Gastrocnemius medialis (tissue), 4 donors: Measurements from ENCODE around the gene LILRB1. TPM values are rescaled to one million over a fixed set of nuclear protein-coding genes. Genes with fewer than 3 reads are reported as not detected.
"Not testable (repeated sequence)": the region's sequence is repeated elsewhere in the genome, so short reads cannot be mapped to it uniquely, and the experiment has no call there.

ENCODE experiments used
- ATAC-seq, 2 donors: fragments of 150-250 bp; one replicate each; pipeline ENCODE4 v1.9.1; 2016
- DNase-seq, 2 donors: peaks; one replicate each; pipeline ENCODE4 v3.0.0-alpha.2; 2019
- H3K27ac ChIP-seq, 4 donors: fragments of 200-600 bp; sonication (generic); 1 replicate in 1 of 4; 2 replicates in 3 of 4; pipeline ENCODE4 v1.5.1; 2016 to 2018; ENCODE audit warnings: mild to moderate bottlenecking in 2 of 4, moderate library complexity in 1 of 4
- H3K27me3 ChIP-seq, 3 donors: fragments of 200-600 bp; sonication (generic) in 2 of 3; 1 replicate in 1 of 3; 2 replicates in 2 of 3; pipeline versions ENCODE4 v1.5.1 to v1.6.0; 2016 to 2019; ENCODE audit warnings: mild to moderate bottlenecking in 1 of 3, moderate library complexity in 1 of 3
- H3K36me3 ChIP-seq, 2 donors: fragments of 200-600 bp; sonication (generic) in 1 of 2; one replicate each; pipeline ENCODE4 v1.5.1; 2017 to 2018
- H3K4me1 ChIP-seq, 2 donors: fragments of 200-600 bp; sonication (generic) in 1 of 2; one replicate each; pipeline ENCODE4 v1.5.1; 2016 to 2017; ENCODE audit warnings: mild to moderate bottlenecking in 2 of 2
- H3K4me3 ChIP-seq, 4 donors: fragments of 200-600 bp; sonication (generic) in 3 of 4; 1 replicate in 1 of 4; 2 replicates in 3 of 4; pipeline ENCODE4 v1.5.1; 2016 to 2019; ENCODE audit warnings: mild to moderate bottlenecking in 2 of 4
- H3K9me3 ChIP-seq, 3 donors: fragments of 200-600 bp; sonication (generic) in 2 of 3; 1 replicate in 1 of 3; 2 replicates in 2 of 3; pipeline ENCODE4 v1.5.1; 2016 to 2019
- CTCF ChIP-seq, 5 experiments: fragments of 450-650 bp in 3 of 5; fragments of 200-600 bp in 2 of 5; sonication (generic) in 2 of 5; IDR thresholded peaks in 4 of 5; conservative IDR thresholded peaks in 1 of 5; 1 replicate in 4 of 5; 2 replicates in 1 of 5; pipeline ENCODE4 v1.5.1; 2016 to 2019; ENCODE audit warnings: antibody characterized with exemption in 5 of 5, mild to moderate bottlenecking in 3 of 5, moderate library complexity in 3 of 5
- POLR2A ChIP-seq, 2 donors: fragments of 450-650 bp; IDR thresholded peaks; one replicate each; pipeline ENCODE4 v1.6.1; 2017; ENCODE audit warnings: antibody characterized with exemption in 2 of 2, mild to moderate bottlenecking in 2 of 2, moderate library complexity in 2 of 2
- in situ Hi-C, 4 donors: fragments of 200-750 bp; cut with MboI; loops; one replicate each; pipeline versions ENCODE4 v1.15.0 to v1.8.0; 2017; ENCODE audit warnings: low sequenced_read_pairs in 4 of 4
- intact Hi-C: fragments of 100-400 bp; cut with DNase I; formaldehyde crosslinking; loops from one replicate; pipeline ENCODE4 v1.15.1; 2023; ENCODE audit warnings: low total_unique reads
- total RNA-seq, 4 donors: library from RNA; depleted of rRNA; stranded (reverse); fragments of >200 nt; gene quantifications; one replicate each; pipeline versions ENCODE4 v1.1.0 to v1.2.3, GENCODE V29; 2016

The LILRB1 gene
- total RNA-seq, 4 donors from 2014 or later, result 0.39 to 0.69 TPM; not detected in 2

GRCh38 chr19:54626757-54627156 is 3.5 kb upstream of the LILRB1 start:
- no peak for TF ChIP-seq CTCF (IDR thresholded peaks at IDR 0.05 in 4 of 5, conservative IDR thresholded peaks at IDR 0.05 in 1 of 5)
- no peak for TF ChIP-seq POLR2A (IDR thresholded peaks at IDR 0.05)
- no peaks in the 10 kb centered on the region for H3K27me3 ChIP-seq
- H3K36me3 ChIP-seq, result no peaks in the 10 kb centered on the region
- in situ Hi-C loops, result loop anchor here in 1 of 4 donors (25.0 kb wide), 1 partner anchor 314 kb away; the partner anchor contains the start of gene LILRA5
- H3K27ac ChIP-seq, result no peak overlapping the region
- ATAC-seq (no peak), DNase-seq (no peak)
- intact Hi-C loops, result no loop called here
- no peaks in the 10 kb centered on the region for H3K4me1 ChIP-seq
- no peak overlapping the region for H3K4me3 ChIP-seq
- no peaks in the 10 kb centered on the region for H3K9me3 ChIP-seq

- H3K4me3 ChIP-seq, H3K27ac ChIP-seq, H3K27me3 ChIP-seq, H3K9me3 ChIP-seq, ATAC-seq, DNase-seq, H3K36me3 ChIP-seq, H3K4me1 ChIP-seq, intact Hi-C loops: not testable (repeated sequence)
- in situ Hi-C loops, result loop anchor here in 1 of 4 donors (25.0 kb wide), 1 partner anchor 316 kb away; the partner anchor contains the start of gene LILRA5
These were observed 2.4 kb upstream of the LILRB1 start for GRCh38 chr19:54627912-54628311.

DNA sequence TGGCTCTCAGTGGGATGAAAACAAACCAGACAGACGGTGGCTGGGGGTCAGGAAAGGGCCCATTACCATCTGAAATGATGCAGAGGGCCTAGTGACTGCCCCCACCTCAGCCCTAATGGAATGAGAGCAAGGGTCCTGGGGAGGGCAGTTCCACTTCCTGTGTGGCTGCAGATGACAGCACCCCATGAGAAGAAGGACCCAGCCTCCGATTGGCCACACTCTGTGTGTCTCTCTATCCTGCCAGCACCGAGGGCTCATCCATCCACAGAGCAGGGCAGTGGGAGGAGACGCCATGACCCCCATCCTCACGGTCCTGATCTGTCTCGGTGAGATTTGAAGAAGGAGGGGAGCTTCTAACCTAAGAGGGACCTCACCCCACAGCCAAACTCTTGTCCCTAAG is 498 bp downstream of the LILRB1 start:
- Histone ChIP-seq H3K36me3 (no peaks in the 10 kb centered on the region), H3K4me3 (no peak overlapping the region), H3K4me1 (no peaks in the 10 kb centered on the region), H3K27me3 (no peaks in the 10 kb centered on the region), H3K27ac (no peak overlapping the region), H3K9me3 (no peaks in the 10 kb centered on the region)
- DNase-seq (no peak), ATAC-seq (no peak)
- in situ Hi-C loops (loop anchor here in 1 of 4 donors (25.0 kb wide), 1 partner anchor 318 kb away; the partner anchor contains the start of gene LILRA5), intact Hi-C loops (no loop called here)
- no peak for TF ChIP-seq POLR2A (IDR thresholded peaks at IDR 0.05)
- TF ChIP-seq CTCF (IDR thresholded peaks at IDR 0.05 in 4 of 5, conservative IDR thresholded peaks at IDR 0.05 in 1 of 5), result no peak

DNA sequence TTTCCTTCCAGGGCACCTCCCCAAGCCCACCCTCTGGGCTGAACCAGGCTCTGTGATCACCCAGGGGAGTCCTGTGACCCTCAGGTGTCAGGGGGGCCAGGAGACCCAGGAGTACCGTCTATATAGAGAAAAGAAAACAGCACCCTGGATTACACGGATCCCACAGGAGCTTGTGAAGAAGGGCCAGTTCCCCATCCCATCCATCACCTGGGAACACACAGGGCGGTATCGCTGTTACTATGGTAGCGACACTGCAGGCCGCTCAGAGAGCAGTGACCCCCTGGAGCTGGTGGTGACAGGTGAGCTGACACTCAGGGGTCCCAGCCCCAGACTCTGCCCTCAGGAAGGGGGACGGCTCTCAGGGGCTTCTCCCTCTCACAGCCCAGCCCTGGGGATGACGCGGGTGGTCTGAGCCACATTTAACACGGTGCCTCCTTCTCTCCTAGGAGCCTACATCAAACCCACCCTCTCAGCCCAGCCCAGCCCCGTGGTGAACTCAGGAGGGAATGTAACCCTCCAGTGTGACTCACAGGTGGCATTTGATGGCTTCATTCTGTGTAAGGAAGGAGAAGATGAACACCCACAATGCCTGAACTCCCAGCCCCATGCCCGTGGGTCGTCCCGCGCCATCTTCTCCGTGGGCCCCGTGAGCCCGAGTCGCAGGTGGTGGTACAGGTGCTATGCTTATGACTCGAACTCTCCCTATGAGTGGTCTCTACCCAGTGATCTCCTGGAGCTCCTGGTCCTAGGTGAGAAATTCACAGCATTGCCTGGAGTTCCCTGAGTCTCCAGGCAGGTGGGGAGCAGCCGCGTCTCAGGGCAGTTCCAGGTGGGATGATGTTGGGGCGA is 1.4 kb downstream of the LILRB1 start:
- H3K27ac ChIP-seq, H3K27me3 ChIP-seq, intact Hi-C loops, H3K9me3 ChIP-seq, ATAC-seq, H3K4me1 ChIP-seq, H3K4me3 ChIP-seq, H3K36me3 ChIP-seq, DNase-seq: not testable (repeated sequence)
- in situ Hi-C loops, result loop anchor here in 1 of 4 donors (25.0 kb wide), 1 partner anchor 319 kb away; the partner anchor contains the start of gene LILRA5

DNA sequence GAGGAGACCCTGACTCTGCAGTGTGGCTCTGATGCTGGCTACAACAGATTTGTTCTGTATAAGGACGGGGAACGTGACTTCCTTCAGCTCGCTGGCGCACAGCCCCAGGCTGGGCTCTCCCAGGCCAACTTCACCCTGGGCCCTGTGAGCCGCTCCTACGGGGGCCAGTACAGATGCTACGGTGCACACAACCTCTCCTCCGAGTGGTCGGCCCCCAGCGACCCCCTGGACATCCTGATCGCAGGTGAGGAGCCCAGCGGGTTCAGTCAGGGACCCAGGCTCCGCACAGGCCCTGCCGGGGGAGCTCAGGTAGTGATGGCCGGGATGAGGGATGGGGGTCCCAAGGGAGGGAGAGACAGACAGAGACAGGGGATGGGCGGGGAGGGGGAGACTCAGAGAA is 2.2 kb downstream of the LILRB1 start:
- intact Hi-C loops, ATAC-seq, H3K36me3 ChIP-seq, H3K27me3 ChIP-seq, H3K4me1 ChIP-seq, H3K27ac ChIP-seq, DNase-seq, H3K4me3 ChIP-seq, H3K9me3 ChIP-seq: not testable (repeated sequence)
- in situ Hi-C loops, result loop anchor here in 1 of 4 donors (25.0 kb wide), 1 partner anchor 320 kb away; the partner anchor contains the start of gene LILRA5

GRCh38 chr19:54633401-54633800 is 3.1 kb downstream of the LILRB1 start:
- Histone ChIP-seq H3K27me3 (no peaks in the 10 kb centered on the region), H3K9me3 (no peaks in the 10 kb centered on the region), H3K27ac (no peak overlapping the region), H3K4me1 (no peaks in the 10 kb centered on the region), H3K4me3 (no peak overlapping the region), H3K36me3 (no peaks in the 10 kb centered on the region)
- in situ Hi-C loops, result loop anchor here in 1 of 4 donors (25.0 kb wide), 1 partner anchor 321 kb away; the partner anchor contains the start of gene LILRA5
- no peak for DNase-seq
- intact Hi-C loops, result no loop called here
- no peak for TF ChIP-seq POLR2A (IDR thresholded peaks at IDR 0.05)
- no peak for TF ChIP-seq CTCF (IDR thresholded peaks at IDR 0.05 in 4 of 5, conservative IDR thresholded peaks at IDR 0.05 in 1 of 5)
- ATAC-seq, result no peak

- in situ Hi-C loops, result loop anchor here in 1 of 4 donors (25.0 kb wide), 1 partner anchor 324 kb away; the partner anchor contains the start of gene LILRA5
These were observed 5.8 kb downstream of the LILRB1 start for GRCh38 chr19:54636081-54636480.

More at GRCh38 chr19:54636081-54636480, 5.8 kb downstream of the LILRB1 start:
- H3K4me3 ChIP-seq, DNase-seq, H3K27me3 ChIP-seq, ATAC-seq, intact Hi-C loops, H3K9me3 ChIP-seq, H3K36me3 ChIP-seq, H3K4me1 ChIP-seq, H3K27ac ChIP-seq: not testable (repeated sequence)
